ENCODE results near the gene SASH1.

SASH1 gene

GRCh38 chr6:148563066-148563465 is 220.4 kb downstream of the SASH1 start:
- H3K9ac ChIP-seq (ENCODE audit: low read length), result no peak overlapping the region
- H3F3A ChIP-seq (ENCODE audit: insufficient read depth, low read length), result no peaks in the 10 kb centered on the region
- no peak for TF ChIP-seq CTCF (IDR thresholded peaks at IDR 0.05; ENCODE audit: low read length)
- no peak for TF ChIP-seq EZH2 (IDR thresholded peaks at IDR 0.05; ENCODE audit: borderline replicate concordance, low read length)
- H3K36me3 ChIP-seq (ENCODE audit: insufficient read depth, low read length), result no peaks in the 10 kb centered on the region
- H3K4me1 ChIP-seq (ENCODE audit: insufficient read depth, low read length, severe bottlenecking), result no peaks in the 10 kb centered on the region
- H2AFZ ChIP-seq (ENCODE audit: low read length), result no peak overlapping the region
- no peaks in the 10 kb centered on the region for H3K79me2 ChIP-seq (ENCODE audit: insufficient read depth, low read length)
- H3K4me3 ChIP-seq (ENCODE audit: low read depth, low read length, poor library complexity, severe bottlenecking), result no peak overlapping the region
- no peaks in the 10 kb centered on the region for H3K27me3 ChIP-seq (ENCODE audit: insufficient read depth, low read length)
- no peak overlapping the region for H3K4me2 ChIP-seq (ENCODE audit: low read length)
- H3K9me2 ChIP-seq (ENCODE audit: low read depth, low read length), result no peaks in the 10 kb centered on the region
- no peaks in the 10 kb centered on the region for H3K9me3 ChIP-seq (ENCODE audit: low read length)
- no peak overlapping the region for H3K27ac ChIP-seq (ENCODE audit: low read depth, low read length, poor library complexity, severe bottlenecking)
- H4K20me1 ChIP-seq (ENCODE audit: insufficient read depth, low read length), result no peaks in the 10 kb centered on the region

GRCh38 chr6:148564494-148565035 is 221.9 kb downstream of the SASH1 start:
- H3K9me2 ChIP-seq (ENCODE audit: low read depth, low read length), result no peaks in the 10 kb centered on the region
- H3K9ac ChIP-seq (ENCODE audit: low read length), result no peak overlapping the region
- no peak overlapping the region for H2AFZ ChIP-seq (ENCODE audit: low read length)
- H3F3A ChIP-seq (ENCODE audit: insufficient read depth, low read length), result no peaks in the 10 kb centered on the region
- H3K79me2 ChIP-seq (ENCODE audit: insufficient read depth, low read length), result no peaks in the 10 kb centered on the region
- no peak overlapping the region for H3K4me2 ChIP-seq (ENCODE audit: low read length)
- TF ChIP-seq CTCF (IDR thresholded peaks at IDR 0.05; ENCODE audit: low read length), result no peak
- TF ChIP-seq EZH2 (IDR thresholded peaks at IDR 0.05; ENCODE audit: borderline replicate concordance, low read length), result no peak
- H3K4me1 ChIP-seq (ENCODE audit: insufficient read depth, low read length, severe bottlenecking), result no peaks in the 10 kb centered on the region
- H3K27me3 ChIP-seq (ENCODE audit: insufficient read depth, low read length), result no peaks in the 10 kb centered on the region
- no peak overlapping the region for H3K4me3 ChIP-seq (ENCODE audit: low read depth, low read length, poor library complexity, severe bottlenecking)
- no peaks in the 10 kb centered on the region for H3K9me3 ChIP-seq (ENCODE audit: low read length)
- H3K27ac ChIP-seq (ENCODE audit: low read depth, low read length, poor library complexity, severe bottlenecking), result no peak overlapping the region
- H3K36me3 ChIP-seq (ENCODE audit: insufficient read depth, low read length), result no peaks in the 10 kb centered on the region
- H4K20me1 ChIP-seq (ENCODE audit: insufficient read depth, low read length), result no peaks in the 10 kb centered on the region

GRCh38 chr6:148565321-148565926 is 222.8 kb downstream of the SASH1 start:
- Histone ChIP-seq H3K36me3 (ENCODE audit: insufficient read depth, low read length) (no peaks in the 10 kb centered on the region), H3K27ac (ENCODE audit: low read depth, low read length, poor library complexity, severe bottlenecking) (no peak overlapping the region), H3K79me2 (ENCODE audit: insufficient read depth, low read length) (no peaks in the 10 kb centered on the region), H3K4me2 (ENCODE audit: low read length) (no peak overlapping the region), H3K9me2 (ENCODE audit: low read depth, low read length) (no peaks in the 10 kb centered on the region), H3K4me1 (ENCODE audit: insufficient read depth, low read length, severe bottlenecking) (no peaks in the 10 kb centered on the region), H3K9me3 (ENCODE audit: low read length) (no peaks in the 10 kb centered on the region), H3K4me3 (ENCODE audit: low read depth, low read length, poor library complexity, severe bottlenecking) (no peak overlapping the region), H3K9ac (ENCODE audit: low read length) (no peak overlapping the region), H2AFZ (ENCODE audit: low read length) (no peak overlapping the region), H4K20me1 (ENCODE audit: insufficient read depth, low read length) (no peaks in the 10 kb centered on the region), H3F3A (ENCODE audit: insufficient read depth, low read length) (no peaks in the 10 kb centered on the region), H3K27me3 (ENCODE audit: insufficient read depth, low read length) (no peaks in the 10 kb centered on the region)
- TF ChIP-seq CTCF (IDR thresholded peaks at IDR 0.05; ENCODE audit: low read length) (no peak), EZH2 (IDR thresholded peaks at IDR 0.05; ENCODE audit: borderline replicate concordance, low read length) (no peak)
